Mammary epithelial cell (primary cell): ENCODE data around the gene EPB41L2.

Experiments
- EZH2 ChIP-seq: IDR thresholded peaks from 2 replicates; pipeline ENCODE4 v1.6.1; 2012; ENCODE audit warnings: low read length, inconsistent platforms, borderline replicate concordance
- TF ChIP-seq, protein P1 (sequence below), 2 donors: IDR thresholded peaks in 1 of 2; conservative IDR thresholded peaks in 1 of 2; 2 replicates each; pipeline ENCODE4 v1.5.1; 2011 to 2012; ENCODE audit warnings: inconsistent platforms in 2 of 2, low read length in 2 of 2, mild to moderate bottlenecking in 2 of 2, control low read depth in 1 of 2, low read depth in 1 of 2; ENCODE audit not compliant: insufficient read depth in 1 of 2; ENCODE audit errors: extremely low read depth in 1 of 2

- TF ChIP-seq, protein P1, sequence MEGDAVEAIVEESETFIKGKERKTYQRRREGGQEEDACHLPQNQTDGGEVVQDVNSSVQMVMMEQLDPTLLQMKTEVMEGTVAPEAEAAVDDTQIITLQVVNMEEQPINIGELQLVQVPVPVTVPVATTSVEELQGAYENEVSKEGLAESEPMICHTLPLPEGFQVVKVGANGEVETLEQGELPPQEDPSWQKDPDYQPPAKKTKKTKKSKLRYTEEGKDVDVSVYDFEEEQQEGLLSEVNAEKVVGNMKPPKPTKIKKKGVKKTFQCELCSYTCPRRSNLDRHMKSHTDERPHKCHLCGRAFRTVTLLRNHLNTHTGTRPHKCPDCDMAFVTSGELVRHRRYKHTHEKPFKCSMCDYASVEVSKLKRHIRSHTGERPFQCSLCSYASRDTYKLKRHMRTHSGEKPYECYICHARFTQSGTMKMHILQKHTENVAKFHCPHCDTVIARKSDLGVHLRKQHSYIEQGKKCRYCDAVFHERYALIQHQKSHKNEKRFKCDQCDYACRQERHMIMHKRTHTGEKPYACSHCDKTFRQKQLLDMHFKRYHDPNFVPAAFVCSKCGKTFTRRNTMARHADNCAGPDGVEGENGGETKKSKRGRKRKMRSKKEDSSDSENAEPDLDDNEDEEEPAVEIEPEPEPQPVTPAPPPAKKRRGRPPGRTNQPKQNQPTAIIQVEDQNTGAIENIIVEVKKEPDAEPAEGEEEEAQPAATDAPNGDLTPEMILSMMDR (conservative IDR thresholded peaks at IDR 0.05 in 1 of 2, IDR thresholded peaks at IDR 0.05 in 1 of 2; ENCODE audit: extremely low read depth in 1 of 2, insufficient read depth in 1 of 2, low read depth in 1 of 2, low read length in 2 of 2), result no peak
- TF ChIP-seq EZH2, result no peak
Measured at GRCh38 chr6:130841128-130841728, 221.8 kb downstream of the EPB41L2 start.
